ENCODE data around the gene HOXD10. TPM values are rescaled to one million over a fixed set of nuclear protein-coding genes. Genes with fewer than 3 reads are reported as not detected.

HOXD10 gene
- total RNA-seq, 1 donor = 58.7 TPM

- TF ChIP-seq CTCF (IDR thresholded peaks at IDR 0.05; ENCODE audit: insufficient read depth, low read depth, low read length) = no peak
- no peak for DNase-seq (ENCODE audit: low read depth)
- no peak overlapping the region for H3K4me3 ChIP-seq (ENCODE audit: low read depth, low read length)
Observed at GRCh38 chr2:176072951-176073904, 43.4 kb upstream of the HOXD10 start.

- TF ChIP-seq CTCF (IDR thresholded peaks at IDR 0.05; ENCODE audit: insufficient read depth, low read depth, low read length) = no peak
- no peak for DNase-seq (ENCODE audit: low read depth)
- H3K4me3 ChIP-seq (ENCODE audit: low read depth, low read length) = no peak overlapping the region
Observed at GRCh38 chr2:176074919-176075425, 41.6 kb upstream of the HOXD10 start.

- no peak for TF ChIP-seq CTCF (IDR thresholded peaks at IDR 0.05; ENCODE audit: insufficient read depth, low read depth, low read length)
- DNase-seq (ENCODE audit: low read depth) = no peak
- no peak overlapping the region for H3K4me3 ChIP-seq (ENCODE audit: low read depth, low read length)
Observed at GRCh38 chr2:176075481-176075880, 41.1 kb upstream of the HOXD10 start.

GRCh38 chr2:176076063-176076462 lies 40.5 kb upstream of the HOXD10 start:
- TF ChIP-seq CTCF (IDR thresholded peaks at IDR 0.05; ENCODE audit: insufficient read depth, low read depth, low read length) = no peak
- H3K4me3 ChIP-seq (ENCODE audit: low read depth, low read length) = no peak overlapping the region
- no peak for DNase-seq (ENCODE audit: low read depth)

DNA sequence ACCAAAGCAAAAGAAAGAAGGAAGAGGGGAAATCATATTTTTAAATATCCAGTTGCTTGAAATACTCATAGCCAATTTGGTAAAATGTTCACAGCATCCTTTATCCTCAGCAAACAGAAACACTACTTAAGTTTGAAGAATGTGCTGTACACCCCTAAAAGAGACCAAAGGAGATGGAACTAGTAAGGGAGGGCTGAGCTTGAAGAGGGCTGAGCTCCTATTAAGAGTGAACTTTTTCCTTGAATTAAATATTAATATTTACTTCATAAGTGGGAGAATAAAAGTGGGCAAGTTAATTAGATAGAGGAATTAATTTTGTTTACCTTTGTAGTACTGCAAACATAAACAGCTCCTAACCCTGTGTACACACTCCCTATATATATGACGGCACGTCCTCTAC lies 39.8 kb upstream of the HOXD10 start:
- no peak for TF ChIP-seq CTCF (IDR thresholded peaks at IDR 0.05; ENCODE audit: insufficient read depth, low read depth, low read length)
- H3K4me3 ChIP-seq (ENCODE audit: low read depth, low read length) = no peak overlapping the region
- no peak for DNase-seq (ENCODE audit: low read depth)

DNA sequence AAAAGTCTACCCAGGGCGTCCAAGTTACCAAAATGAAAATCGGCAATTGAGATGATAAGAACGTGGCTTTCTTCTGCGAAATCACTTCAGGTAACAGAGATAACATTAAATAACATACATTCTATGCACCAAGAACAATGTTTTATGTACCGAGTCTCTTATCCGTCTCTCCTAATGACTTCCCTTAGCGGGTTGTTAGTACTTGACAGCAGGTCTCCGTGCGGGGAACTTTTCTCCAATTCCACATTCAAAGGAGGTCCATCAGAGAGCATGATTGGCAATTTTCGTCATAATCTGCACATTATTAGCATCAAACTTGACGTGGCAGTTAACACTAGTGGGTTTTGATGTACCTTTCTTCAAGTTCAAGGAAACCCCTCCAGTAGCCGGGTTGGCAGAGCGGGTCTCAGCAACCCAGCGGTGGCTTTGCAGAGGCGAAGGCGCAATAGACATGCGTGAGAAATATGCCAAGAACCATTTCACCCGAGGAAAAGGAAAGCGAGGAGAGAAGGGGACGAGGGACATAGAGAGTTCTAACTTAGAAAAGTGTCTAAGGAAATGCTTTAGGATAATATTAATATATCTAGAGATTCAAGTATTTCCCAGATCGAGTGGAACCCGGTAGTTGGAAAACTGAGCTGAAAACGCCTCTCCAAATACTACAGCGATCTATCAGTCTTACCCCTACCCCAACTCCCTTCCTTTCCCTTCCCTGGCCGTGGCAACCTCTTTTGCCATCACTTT lies 37.9 kb upstream of the HOXD10 start:
- TF ChIP-seq CTCF (IDR thresholded peaks at IDR 0.05; ENCODE audit: insufficient read depth, low read depth, low read length) = no peak
- H3K4me3 ChIP-seq (ENCODE audit: low read depth, low read length) = no peak overlapping the region
- no peak for DNase-seq (ENCODE audit: low read depth)

Data from fibroblast of villous mesenchyme (primary cell).